Neuronal stem cell (in vitro differentiated cells): ENCODE results near the gene PLD5.

ENCODE experiments used
- DNase-seq: peaks from one replicate; pipeline ENCODE4 v3.0.0-alpha.2; 2013; ENCODE audit warnings: low spot score
- H2AFZ ChIP-seq: one replicate; pipeline ENCODE4 v1.6.1; 2013; ENCODE audit warnings: mild to moderate bottlenecking, low read length, inconsistent platforms
- H2AK5ac ChIP-seq: 2 replicates; pipeline ENCODE4 v1.6.1; 2013; ENCODE audit warnings: low read depth, mild to moderate bottlenecking, inconsistent platforms, low read length, moderate library complexity, mixed read lengths
- H2BK120ac ChIP-seq: 2 replicates; pipeline ENCODE4 v1.6.1; 2013; ENCODE audit warnings: low read depth, mild to moderate bottlenecking, inconsistent platforms, low read length, moderate library complexity, mixed read lengths
- H2BK12ac ChIP-seq: one replicate; pipeline ENCODE4 v1.6.1; 2013; ENCODE audit warnings: low read length, inconsistent platforms
- H2BK15ac ChIP-seq: 2 replicates; pipeline ENCODE4 v1.6.1; 2013; ENCODE audit warnings: mild to moderate bottlenecking, low read length, inconsistent platforms, mixed read lengths
- H2BK5ac ChIP-seq: one replicate; pipeline ENCODE4 v1.6.1; 2013; ENCODE audit warnings: inconsistent platforms, mild to moderate bottlenecking, low read length, moderate library complexity
- H3K14ac ChIP-seq: one replicate; pipeline ENCODE4 v1.6.1; 2013; ENCODE audit warnings: low read length, inconsistent platforms
- H3K18ac ChIP-seq: 2 replicates; pipeline ENCODE4 v1.6.1; 2013; ENCODE audit warnings: low read length, inconsistent platforms
- H3K23ac ChIP-seq: 2 replicates; pipeline ENCODE4 v1.6.1; 2013; ENCODE audit warnings: low read depth, mild to moderate bottlenecking, mixed read lengths, low read length, inconsistent platforms; ENCODE audit not compliant: poor library complexity
- H3K27ac ChIP-seq: replicated peaks from 3 replicates; pipeline ENCODE4 v1.5.1; 2013; ENCODE audit warnings: low read length, inconsistent platforms
- H3K27me3 ChIP-seq, 3 experiments: 2 replicates each; pipeline ENCODE4 v1.6.1; 2013; ENCODE audit warnings: low read length in 3 of 3, mild to moderate bottlenecking in 2 of 3, inconsistent platforms in 1 of 3, low read depth in 1 of 3, mixed read lengths in 1 of 3, moderate library complexity in 1 of 3; ENCODE audit not compliant: control insufficient read depth in 3 of 3, insufficient read depth in 3 of 3
- H3K36me3 ChIP-seq, 2 donors: replicated peaks in 1 of 2; 2 replicates each; pipeline ENCODE4 v1.6.1; 2013; ENCODE audit warnings: low read length in 2 of 2; ENCODE audit not compliant: control insufficient read depth in 2 of 2, insufficient read depth in 2 of 2
- H3K4ac ChIP-seq: 2 replicates; pipeline ENCODE4 v1.6.1; 2013; ENCODE audit warnings: inconsistent platforms, mild to moderate bottlenecking, low read length, moderate library complexity
- H3K4me1 ChIP-seq, 2 donors: 1 replicate in 1 of 2; 2 replicates in 1 of 2; pipeline ENCODE4 v1.6.1; 2013; ENCODE audit warnings: low read length in 2 of 2, low read depth in 1 of 2; ENCODE audit not compliant: control insufficient read depth in 2 of 2, insufficient read depth in 1 of 2
- H3K4me2 ChIP-seq: one replicate; pipeline ENCODE4 v1.6.1; 2013; ENCODE audit warnings: mild to moderate bottlenecking, low read length, inconsistent platforms; ENCODE audit not compliant: insufficient read depth, poor library complexity, severe bottlenecking
- H3K4me3 ChIP-seq, 2 donors: 2 replicates each; pipeline ENCODE4 v1.5.1; 2013; ENCODE audit warnings: low read length in 2 of 2, mild to moderate bottlenecking in 2 of 2, inconsistent platforms in 1 of 2, moderate library complexity in 1 of 2
- H3K79me1 ChIP-seq: one replicate; pipeline ENCODE4 v1.6.1; 2013; ENCODE audit warnings: low read depth, mild to moderate bottlenecking, inconsistent platforms, low read length, moderate library complexity
- H3K9ac ChIP-seq: one replicate; pipeline ENCODE4 v1.6.1; 2013; ENCODE audit warnings: mild to moderate bottlenecking, low read depth, low read length, inconsistent platforms; ENCODE audit not compliant: poor library complexity
- H3K9me3 ChIP-seq, 2 donors: replicated peaks in 1 of 2; 2 replicates each; pipeline versions ENCODE3 to v1.6.1; 2013; ENCODE audit warnings: low read length in 2 of 2, mild to moderate bottlenecking in 2 of 2, inconsistent platforms in 1 of 2, low read depth in 1 of 2, mixed read lengths in 1 of 2, moderate library complexity in 1 of 2; ENCODE audit not compliant: control insufficient read depth in 2 of 2, insufficient read depth in 1 of 2
- H4K8ac ChIP-seq: one replicate; pipeline ENCODE4 v1.6.1; 2013; ENCODE audit warnings: low read depth, mild to moderate bottlenecking, inconsistent platforms, low read length, moderate library complexity
- H4K91ac ChIP-seq: one replicate; pipeline ENCODE4 v1.6.1; 2013; ENCODE audit warnings: low read length, low read depth, mild to moderate bottlenecking, inconsistent platforms; ENCODE audit not compliant: poor library complexity
- WGBS, 2 donors: extraction: QIAGEN DNeasy Blood & Tissue Kit; methylation state at CpG; one replicate each; pipeline ENCODE4 v1.1.7; 2013; ENCODE audit warnings: missing lambda C conversion rate in 2 of 2, mixed read lengths in 1 of 2; ENCODE audit not compliant: insufficient read length in 2 of 2, insufficient replicate concordance in 1 of 2; ENCODE audit errors: extremely low coverage in 2 of 2; 5-methylcytosine and 5-hydroxymethylcytosine counted together

Gene PLD5

DNA sequence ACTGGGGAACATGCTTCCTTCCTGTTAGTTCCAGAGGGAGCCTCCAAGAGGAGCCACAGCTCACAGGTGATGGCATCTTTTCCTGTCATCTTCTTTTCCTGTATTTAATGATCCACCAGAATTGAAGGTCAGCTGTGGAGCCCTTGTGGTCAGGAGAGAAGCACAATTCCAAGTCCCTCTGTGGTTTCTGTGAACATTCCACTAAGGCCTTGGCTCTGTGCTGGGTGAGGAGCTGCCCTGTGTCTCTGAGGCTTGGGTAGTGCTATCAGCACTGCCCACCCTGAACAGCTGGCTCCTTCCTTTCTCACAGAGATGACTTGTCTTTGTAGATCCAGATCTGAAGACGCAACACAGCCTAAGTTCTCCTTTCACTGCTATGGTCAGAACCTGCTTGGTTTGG is 383.7 kb downstream of the PLD5 start:
- H2BK12ac ChIP-seq: no peak overlapping the region
- no peak overlapping the region for H3K9ac ChIP-seq
- no peak overlapping the region for H3K4ac ChIP-seq
- no peak overlapping the region for H3K23ac ChIP-seq
- no peak overlapping the region for H2BK15ac ChIP-seq
- DNase-seq: no peak
- H3K4me2 ChIP-seq: no peak overlapping the region
- no peak overlapping the region for H3K4me3 ChIP-seq
- H3K14ac ChIP-seq: no peak overlapping the region
- no peak overlapping the region for H2AK5ac ChIP-seq
- no peaks in the 10 kb centered on the region for H3K4me1 ChIP-seq
- no peaks in the 10 kb centered on the region for H3K27me3 ChIP-seq
- no peak overlapping the region for H4K8ac ChIP-seq
- no peaks in the 10 kb centered on the region for H3K79me1 ChIP-seq
- no peak overlapping the region for H4K91ac ChIP-seq
- H3K9me3 ChIP-seq: no peaks in the 10 kb centered on the region
- H3K36me3 ChIP-seq: no peaks in the 10 kb centered on the region
- no peak overlapping the region for H2AFZ ChIP-seq
- H2BK120ac ChIP-seq: no peak overlapping the region
- no peak overlapping the region for H3K18ac ChIP-seq
- no peak overlapping the region for H3K27ac ChIP-seq
- no CpG with 5 or more reads among the region's 1 CpG for WGBS, 2 donors
- no peak overlapping the region for H2BK5ac ChIP-seq

GRCh38 chr1:242139986-242140385 is 384.5 kb downstream of the PLD5 start:
- Histone ChIP-seq H3K4me2 (no peak overlapping the region), H2AK5ac (no peak overlapping the region), H3K4ac (no peak overlapping the region), H3K9me3 (no peaks in the 10 kb centered on the region), H4K91ac (no peak overlapping the region), H3K79me1 (no peaks in the 10 kb centered on the region), H3K9ac (no peak overlapping the region), H2BK12ac (no peak overlapping the region), H2BK5ac (no peak overlapping the region), H2BK15ac (no peak overlapping the region), H3K4me1 (no peaks in the 10 kb centered on the region), H2BK120ac (no peak overlapping the region), H3K27ac (no peak overlapping the region), H2AFZ (no peak overlapping the region), H3K14ac (no peak overlapping the region), H4K8ac (no peak overlapping the region), H3K36me3 (no peaks in the 10 kb centered on the region), H3K23ac (no peak overlapping the region), H3K18ac (no peak overlapping the region), H3K4me3 (no peak overlapping the region), H3K27me3 (no peaks in the 10 kb centered on the region)
- WGBS, 2 donors: no CpG with 5 or more reads among the region's 4 CpGs
- no peak for DNase-seq

- no peak overlapping the region for H3K4ac ChIP-seq
- H2BK120ac ChIP-seq: no peak overlapping the region
- no peaks in the 10 kb centered on the region for H3K9me3 ChIP-seq
- H3K27ac ChIP-seq: no peak overlapping the region
- H3K36me3 ChIP-seq: no peaks in the 10 kb centered on the region
- H2AK5ac ChIP-seq: no peak overlapping the region
- H4K8ac ChIP-seq: no peak overlapping the region
- DNase-seq: no peak
- no peak overlapping the region for H3K4me2 ChIP-seq
- no peak overlapping the region for H3K9ac ChIP-seq
- H2BK5ac ChIP-seq: no peak overlapping the region
- no peak overlapping the region for H3K4me3 ChIP-seq
- H3K4me1 ChIP-seq: no peaks in the 10 kb centered on the region
- no peak overlapping the region for H3K14ac ChIP-seq
- no peak overlapping the region for H2AFZ ChIP-seq
- H2BK12ac ChIP-seq: no peak overlapping the region
- no peak overlapping the region for H4K91ac ChIP-seq
- no peak overlapping the region for H3K23ac ChIP-seq
- no peaks in the 10 kb centered on the region for H3K79me1 ChIP-seq
- H3K18ac ChIP-seq: no peak overlapping the region
- no CpG with 5 or more reads among the region's 6 CpGs for WGBS, 2 donors
- H2BK15ac ChIP-seq: no peak overlapping the region
- H3K27me3 ChIP-seq: no peaks in the 10 kb centered on the region
Observed at GRCh38 chr1:242139442-242139841, 385.1 kb downstream of the PLD5 start.

GRCh38 chr1:242133796-242134195 is 390.7 kb downstream of the PLD5 start:
- H4K8ac ChIP-seq: no peak overlapping the region
- H3K14ac ChIP-seq: no peak overlapping the region
- no peak overlapping the region for H2AK5ac ChIP-seq
- H2BK120ac ChIP-seq: no peak overlapping the region
- no peak overlapping the region for H3K4ac ChIP-seq
- H3K4me2 ChIP-seq: no peak overlapping the region
- no peaks in the 10 kb centered on the region for H3K27me3 ChIP-seq
- DNase-seq: no peak
- H4K91ac ChIP-seq: no peak overlapping the region
- H3K23ac ChIP-seq: no peak overlapping the region
- H3K9ac ChIP-seq: no peak overlapping the region
- no peak overlapping the region for H3K27ac ChIP-seq
- WGBS, 2 donors: no CpG with 5 or more reads among the region's 3 CpGs
- H3K4me1 ChIP-seq: no peaks in the 10 kb centered on the region
- no peak overlapping the region for H3K4me3 ChIP-seq
- H3K18ac ChIP-seq: no peak overlapping the region
- no peak overlapping the region for H2BK12ac ChIP-seq
- no peak overlapping the region for H2AFZ ChIP-seq
- peaks cover 2 to 5% of the 10 kb centered on the region in 2 donors for H3K9me3 ChIP-seq
- no peak overlapping the region for H2BK15ac ChIP-seq
- H3K79me1 ChIP-seq: no peaks in the 10 kb centered on the region
- H2BK5ac ChIP-seq: no peak overlapping the region
- H3K36me3 ChIP-seq: no peaks in the 10 kb centered on the region
